ENCODE results near the gene GJA3. TPM values are rescaled to one million over a fixed set of nuclear protein-coding genes. Genes with fewer than 3 reads are reported as not detected.

The GJA3 gene
- polyA plus RNA-seq, 1 experiment, result 2.4 TPM

GRCh38 chr13:20118268-20119140 is 42.3 kb downstream of the GJA3 start:
- POLR2A ChIA-PET, result interaction anchor here (0.7 to 1.6 kb wide), 5 partner anchors 9 to 236 kb away, joined by 5 to 8 read pairs (median 6); no protein-coding TSS in a partner anchor
- CTCF ChIA-PET, result interaction anchor here (1.0 to 1.4 kb wide), 3 partner anchors 9 to 25 kb away, joined by 3 to 5 read pairs (median 4); no protein-coding TSS in a partner anchor
- peak overlapping the region; percentile 52 for H3K4me3 ChIP-seq (ENCODE audit: low read depth, low read length)
- TF ChIP-seq CTCF (IDR thresholded peaks at IDR 0.05; ENCODE audit: low read depth, low read length), result no peak
- H3K27me3 ChIP-seq (ENCODE audit: control insufficient read depth, insufficient read depth, low read length), result peaks cover 3% of the 10 kb centered on the region
- peak overlapping the region; percentile 77 for H3K27ac ChIP-seq (ENCODE audit: low read depth, low read length)
- no peak for DNase-seq (ENCODE audit: low read depth, low spot score)
- H3K9me3 ChIP-seq (ENCODE audit: control insufficient read depth, insufficient read depth, low read length), result no peaks in the 10 kb centered on the region; the same call in 1 of the 2 replicates

- ChIA-PET POLR2A (no interaction called here), CTCF (interaction anchor here (1.3 kb wide), 1 partner anchor 131 kb away, joined by 4 read pairs; no protein-coding TSS in a partner anchor)
- Histone ChIP-seq H3K27me3 (ENCODE audit: control insufficient read depth, insufficient read depth, low read length) (peaks cover 4% of the 10 kb centered on the region), H3K4me3 (ENCODE audit: low read depth, low read length) (no peak overlapping the region), H3K9me3 (ENCODE audit: control insufficient read depth, insufficient read depth, low read length) (no peaks in the 10 kb centered on the region; the same call in 1 of the 2 replicates), H3K27ac (ENCODE audit: low read depth, low read length) (no peak overlapping the region)
- no peak for TF ChIP-seq CTCF (IDR thresholded peaks at IDR 0.05; ENCODE audit: low read depth, low read length)
- DNase-seq (ENCODE audit: low read depth, low spot score), result no peak
Observed at GRCh38 chr13:20116213-20116612, 44.6 kb downstream of the GJA3 start.

- no peak for DNase-seq (ENCODE audit: low read depth, low spot score)
- ChIA-PET CTCF (no interaction called here), POLR2A (interaction anchor here (0.5 kb wide), 1 partner anchor 13 kb away, joined by 3 read pairs; no protein-coding TSS in a partner anchor)
- no peak for TF ChIP-seq CTCF (IDR thresholded peaks at IDR 0.05; ENCODE audit: low read depth, low read length)
- no peaks in the 10 kb centered on the region; the same call in 1 of the 2 replicates for H3K9me3 ChIP-seq (ENCODE audit: control insufficient read depth, insufficient read depth, low read length)
- H3K4me3 ChIP-seq (ENCODE audit: low read depth, low read length), result no peak overlapping the region
- H3K27me3 ChIP-seq (ENCODE audit: control insufficient read depth, insufficient read depth, low read length), result peaks cover 4% of the 10 kb centered on the region
- H3K27ac ChIP-seq (ENCODE audit: low read depth, low read length), result no peak overlapping the region
Observed at GRCh38 chr13:20114066-20114610, 46.7 kb downstream of the GJA3 start.

GRCh38 chr13:20109037-20109436 is 51.8 kb downstream of the GJA3 start:
- CTCF ChIA-PET, result interaction anchor here (1.0 kb wide), 1 partner anchor 9 kb away, joined by 5 read pairs; no protein-coding TSS in a partner anchor
- POLR2A ChIA-PET, result interaction anchor here (1.3 kb wide), 1 partner anchor 10 kb away, joined by 6 read pairs; no protein-coding TSS in a partner anchor
- no peak for DNase-seq (ENCODE audit: low read depth, low spot score)
- Histone ChIP-seq H3K9me3 (ENCODE audit: control insufficient read depth, insufficient read depth, low read length) (no peaks in the 10 kb centered on the region), H3K27ac (ENCODE audit: low read depth, low read length) (no peak overlapping the region), H3K4me3 (ENCODE audit: low read depth, low read length) (no peak overlapping the region), H3K27me3 (ENCODE audit: control insufficient read depth, insufficient read depth, low read length) (peaks cover 20% of the 10 kb centered on the region)
- no peak for TF ChIP-seq CTCF (IDR thresholded peaks at IDR 0.05; ENCODE audit: low read depth, low read length)
